ENCODE measurements around the gene ZNF746. TPM values are rescaled to one million over a fixed set of nuclear protein-coding genes. Genes with fewer than 3 reads are reported as not detected.

Gene ZNF746
- polyA plus RNA-seq (17.2 and 20.1 TPM in 2 replicates), polyA minus RNA-seq (33.2 and 40.2 TPM in 2 replicates)

DNA sequence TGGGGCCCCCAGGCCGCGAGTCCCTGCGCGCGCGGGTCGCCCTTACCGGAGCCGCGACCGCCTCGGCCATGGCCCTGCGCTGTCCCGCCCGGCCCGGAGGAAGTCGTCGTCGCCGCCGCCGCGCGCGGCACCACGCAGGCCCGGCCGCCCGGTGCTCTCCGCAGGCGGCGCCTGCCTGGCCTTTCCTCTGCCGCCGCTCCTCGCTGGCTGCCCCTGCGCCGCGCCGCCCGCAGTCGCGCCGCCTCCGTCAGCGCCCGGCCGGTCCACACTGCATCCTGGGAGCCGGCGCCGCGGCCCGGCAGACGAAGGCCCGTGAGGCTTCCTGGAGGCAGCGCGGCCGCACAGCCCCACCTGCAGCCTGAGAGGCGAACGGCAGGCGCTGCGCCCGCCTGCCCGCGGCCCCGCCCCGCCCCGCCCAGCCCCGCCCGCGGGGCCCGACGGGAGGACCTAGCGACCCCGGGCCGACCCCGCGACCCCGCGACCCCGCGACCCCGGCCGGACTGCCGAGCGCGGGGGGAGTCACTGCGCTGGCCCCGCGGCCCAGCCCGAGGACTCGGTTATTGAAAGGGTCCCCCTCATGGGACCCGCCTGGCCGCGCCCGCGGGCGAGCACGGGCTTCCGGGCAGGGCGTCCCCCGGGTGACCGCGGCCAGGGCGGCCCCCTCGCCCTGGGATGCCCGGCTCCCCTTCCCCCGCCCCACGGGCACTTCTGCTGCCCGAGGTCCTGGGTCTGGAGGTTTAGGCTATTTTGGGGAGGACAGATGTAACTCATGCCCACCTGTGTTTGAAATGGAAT is at the start of gene ZNF746:
Gene ZNF746, minus strand, starts transcription at position 343 of the 795 bp plus-strand sequence. Its CDS starts 273 bp downstream, at position 70.
- no peaks in the 10 kb centered on the region for H3K9me3 ChIP-seq (ENCODE audit: low read length)
- no peaks in the 10 kb centered on the region for H3K36me3 ChIP-seq (ENCODE audit: insufficient read depth, low read length)
- peak within 1 kb of the TSS; percentile 46 for H3K4me2 ChIP-seq (ENCODE audit: low read length)
- no peaks in the 10 kb centered on the region for H3F3A ChIP-seq (ENCODE audit: insufficient read depth, low read length, poor library complexity, severe bottlenecking)
- H3K9me2 ChIP-seq (ENCODE audit: insufficient read depth, low read length): no peaks in the 10 kb centered on the region
- H3K9ac ChIP-seq (ENCODE audit: low read length): peak within 1 kb of the TSS; percentile 83
- H4K20me1 ChIP-seq (ENCODE audit: insufficient read depth): no peaks in the 10 kb centered on the region
- peak within 1 kb of the TSS; percentile 39 for H3K27ac ChIP-seq (ENCODE audit: low read length)
- TF ChIP-seq MXI1 (conservative IDR thresholded peaks at IDR 0.05; ENCODE audit: poor library complexity, severe bottlenecking) (peak; percentile 42), POLR2AphosphoS5 (IDR thresholded peaks at IDR 0.05) (peak; percentile 79), EP300 (conservative IDR thresholded peaks at IDR 0.05; ENCODE audit: poor library complexity, severe bottlenecking) (peak; percentile 9), SMC3 (conservative IDR thresholded peaks at IDR 0.05; ENCODE audit: poor library complexity) (peak; percentile 61), TAF1 (IDR thresholded peaks at IDR 0.05; ENCODE audit: low read depth) (no peak), EZH2 (IDR thresholded peaks at IDR 0.05; ENCODE audit: borderline replicate concordance, insufficient read depth, low read length, poor library complexity, severe bottlenecking) (no peak), RAD21 (conservative IDR thresholded peaks at IDR 0.05) (peak; percentile 61)
- TF ChIP-seq, protein P1, sequence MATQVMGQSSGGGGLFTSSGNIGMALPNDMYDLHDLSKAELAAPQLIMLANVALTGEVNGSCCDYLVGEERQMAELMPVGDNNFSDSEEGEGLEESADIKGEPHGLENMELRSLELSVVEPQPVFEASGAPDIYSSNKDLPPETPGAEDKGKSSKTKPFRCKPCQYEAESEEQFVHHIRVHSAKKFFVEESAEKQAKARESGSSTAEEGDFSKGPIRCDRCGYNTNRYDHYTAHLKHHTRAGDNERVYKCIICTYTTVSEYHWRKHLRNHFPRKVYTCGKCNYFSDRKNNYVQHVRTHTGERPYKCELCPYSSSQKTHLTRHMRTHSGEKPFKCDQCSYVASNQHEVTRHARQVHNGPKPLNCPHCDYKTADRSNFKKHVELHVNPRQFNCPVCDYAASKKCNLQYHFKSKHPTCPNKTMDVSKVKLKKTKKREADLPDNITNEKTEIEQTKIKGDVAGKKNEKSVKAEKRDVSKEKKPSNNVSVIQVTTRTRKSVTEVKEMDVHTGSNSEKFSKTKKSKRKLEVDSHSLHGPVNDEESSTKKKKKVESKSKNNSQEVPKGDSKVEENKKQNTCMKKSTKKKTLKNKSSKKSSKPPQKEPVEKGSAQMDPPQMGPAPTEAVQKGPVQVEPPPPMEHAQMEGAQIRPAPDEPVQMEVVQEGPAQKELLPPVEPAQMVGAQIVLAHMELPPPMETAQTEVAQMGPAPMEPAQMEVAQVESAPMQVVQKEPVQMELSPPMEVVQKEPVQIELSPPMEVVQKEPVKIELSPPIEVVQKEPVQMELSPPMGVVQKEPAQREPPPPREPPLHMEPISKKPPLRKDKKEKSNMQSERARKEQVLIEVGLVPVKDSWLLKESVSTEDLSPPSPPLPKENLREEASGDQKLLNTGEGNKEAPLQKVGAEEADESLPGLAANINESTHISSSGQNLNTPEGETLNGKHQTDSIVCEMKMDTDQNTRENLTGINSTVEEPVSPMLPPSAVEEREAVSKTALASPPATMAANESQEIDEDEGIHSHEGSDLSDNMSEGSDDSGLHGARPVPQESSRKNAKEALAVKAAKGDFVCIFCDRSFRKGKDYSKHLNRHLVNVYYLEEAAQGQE (IDR thresholded peaks at IDR 0.05; ENCODE audit: borderline replicate concordance): no peak
- TF ChIP-seq, protein P2, sequence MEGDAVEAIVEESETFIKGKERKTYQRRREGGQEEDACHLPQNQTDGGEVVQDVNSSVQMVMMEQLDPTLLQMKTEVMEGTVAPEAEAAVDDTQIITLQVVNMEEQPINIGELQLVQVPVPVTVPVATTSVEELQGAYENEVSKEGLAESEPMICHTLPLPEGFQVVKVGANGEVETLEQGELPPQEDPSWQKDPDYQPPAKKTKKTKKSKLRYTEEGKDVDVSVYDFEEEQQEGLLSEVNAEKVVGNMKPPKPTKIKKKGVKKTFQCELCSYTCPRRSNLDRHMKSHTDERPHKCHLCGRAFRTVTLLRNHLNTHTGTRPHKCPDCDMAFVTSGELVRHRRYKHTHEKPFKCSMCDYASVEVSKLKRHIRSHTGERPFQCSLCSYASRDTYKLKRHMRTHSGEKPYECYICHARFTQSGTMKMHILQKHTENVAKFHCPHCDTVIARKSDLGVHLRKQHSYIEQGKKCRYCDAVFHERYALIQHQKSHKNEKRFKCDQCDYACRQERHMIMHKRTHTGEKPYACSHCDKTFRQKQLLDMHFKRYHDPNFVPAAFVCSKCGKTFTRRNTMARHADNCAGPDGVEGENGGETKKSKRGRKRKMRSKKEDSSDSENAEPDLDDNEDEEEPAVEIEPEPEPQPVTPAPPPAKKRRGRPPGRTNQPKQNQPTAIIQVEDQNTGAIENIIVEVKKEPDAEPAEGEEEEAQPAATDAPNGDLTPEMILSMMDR (IDR thresholded peaks at IDR 0.05; ENCODE audit: poor library complexity, severe bottlenecking): peak; percentile 75
- peaks cover 12% of the 10 kb centered on the region for H3K79me2 ChIP-seq (replicated peaks; ENCODE audit: insufficient read depth, low read length)
- H3K4me3 ChIP-seq (ENCODE audit: low read length): peak within 1 kb of the TSS; percentile 87
- H2AFZ ChIP-seq (ENCODE audit: low read depth, low read length): peak within 1 kb of the TSS; percentile 27
- H3K27me3 ChIP-seq (ENCODE audit: insufficient read depth, low read depth, low read length): no peaks in the 10 kb centered on the region

DNA sequence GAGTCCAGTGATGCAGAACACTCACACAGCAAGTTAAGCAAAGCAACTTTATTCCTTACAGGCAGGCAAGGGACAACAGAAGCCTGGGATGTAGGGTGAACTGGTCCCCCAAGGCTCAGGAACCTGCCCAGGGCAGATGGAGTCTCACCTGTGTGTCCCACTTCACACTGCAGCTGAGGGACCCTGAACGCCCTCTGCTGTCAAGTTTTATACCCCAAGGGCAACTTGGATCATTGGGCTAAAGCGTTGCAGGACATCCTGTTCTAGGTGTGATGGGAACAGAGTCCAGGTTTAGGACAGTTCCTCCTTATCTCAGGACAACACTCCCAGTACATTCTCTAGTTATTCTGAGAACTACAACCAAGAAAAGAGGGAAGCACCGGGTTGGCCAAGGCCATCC is 49.5 kb upstream of the ZNF746 start:
- H3K36me3 ChIP-seq (ENCODE audit: insufficient read depth, low read length): peaks cover 47% of the 10 kb centered on the region
- H3K79me2 ChIP-seq (replicated peaks; ENCODE audit: insufficient read depth, low read length): no peaks in the 10 kb centered on the region
- H3F3A ChIP-seq (ENCODE audit: insufficient read depth, low read length, poor library complexity, severe bottlenecking): no peaks in the 10 kb centered on the region
- no peaks in the 10 kb centered on the region for H3K9me3 ChIP-seq (ENCODE audit: low read length)
- H3K4me2 ChIP-seq (ENCODE audit: low read length): no peak overlapping the region
- no peak overlapping the region for H3K4me3 ChIP-seq (ENCODE audit: low read length)
- H2AFZ ChIP-seq (ENCODE audit: low read depth, low read length): no peak overlapping the region
- H4K20me1 ChIP-seq (ENCODE audit: insufficient read depth): no peaks in the 10 kb centered on the region
- no peak for TF ChIP-seq MXI1 (conservative IDR thresholded peaks at IDR 0.05; ENCODE audit: poor library complexity, severe bottlenecking)
- TF ChIP-seq EZH2 (IDR thresholded peaks at IDR 0.05; ENCODE audit: borderline replicate concordance, insufficient read depth, low read length, poor library complexity, severe bottlenecking): no peak
- no peak for TF ChIP-seq POLR2AphosphoS5 (IDR thresholded peaks at IDR 0.05)
- no peak for TF ChIP-seq RAD21 (conservative IDR thresholded peaks at IDR 0.05)
- TF ChIP-seq TAF1 (IDR thresholded peaks at IDR 0.05; ENCODE audit: low read depth): no peak
- TF ChIP-seq, protein P1 (IDR thresholded peaks at IDR 0.05; ENCODE audit: borderline replicate concordance): no peak
- TF ChIP-seq, protein P2 (IDR thresholded peaks at IDR 0.05; ENCODE audit: poor library complexity, severe bottlenecking): no peak
- no peak for TF ChIP-seq SMC3 (conservative IDR thresholded peaks at IDR 0.05; ENCODE audit: poor library complexity)
- TF ChIP-seq EP300 (conservative IDR thresholded peaks at IDR 0.05; ENCODE audit: poor library complexity, severe bottlenecking): no peak
- H3K27ac ChIP-seq (ENCODE audit: low read length): no peak overlapping the region
- no peak overlapping the region for H3K9ac ChIP-seq (ENCODE audit: low read length)
- H3K9me2 ChIP-seq (ENCODE audit: insufficient read depth, low read length): no peaks in the 10 kb centered on the region
- H3K27me3 ChIP-seq (ENCODE audit: insufficient read depth, low read depth, low read length): no peaks in the 10 kb centered on the region
